Endometrial microvascular endothelial cells (primary cell): Measurements from ENCODE around the gene CAPRIN2. TPM values are rescaled to one million over a fixed set of nuclear protein-coding genes. Genes with fewer than 3 reads are reported as not detected.

Source experiments
- total RNA-seq: library from RNA; depleted of rRNA; stranded (reverse); fragments of >200 nt; gene quantifications from one replicate; pipeline ENCODE4 v1.2.3, GENCODE V29; 2015; ENCODE audit errors: inconsistent ontology term

Gene CAPRIN2
- total RNA-seq, 1 donor from 2014 or later = 16.1 TPM

Other genes with a start within 250 kb of the CAPRIN2 start
- gene IPO8, start 59.1 kb downstream of the CAPRIN2 start, total RNA-seq = 27.4 TPM
- gene TSPAN11, start 171.8 kb upstream of the CAPRIN2 start, total RNA-seq = 1.5 TPM